GM12878 (cell line): Measurements from ENCODE around the gene CHFR. TPM values are rescaled to one million over a fixed set of nuclear protein-coding genes. Genes with fewer than 3 reads are reported as not detected.

Experiments used
- ATAC-seq: fragments of 200-7000 bp; cut with Tn5 transposase; 3 replicates; pipeline ENCODE4 v1.9.1; 2020; ENCODE audit warnings: mild to moderate bottlenecking, moderate library complexity
- BruUV-seq: library from RNA; stranded (reverse); fragments of 400-500 nt; replicated peaks from 2 replicates; lab custom pipeline; 2021; lab: Mats Ljungman, UMichigan
- CTCF ChIA-PET: fragments of 300-600 bp; sonication (Branson Sonifier 250); formaldehyde crosslinking; extraction: SDS; loops from one replicate; lab custom pipeline; 2021; ENCODE audit warnings: inconsistent platforms; lab: Yijun Ruan, JAX
- POLR2A ChIA-PET: fragments of 350-600 bp; formaldehyde crosslinking; extraction: SDS; loops from one replicate; lab custom pipeline; 2021; ENCODE audit warnings: inconsistent platforms; lab: Charles Lee
- RAD21 ChIA-PET: fragments of 300-600 bp; sonication (Branson Sonifier 250); formaldehyde crosslinking; loops from one replicate; lab custom pipeline; 2023; ENCODE audit warnings: antibody characterized with exemption; ENCODE audit not compliant: unreplicated experiment; lab: Charles Lee
- SMC1A ChIA-PET: fragments of 300-600 bp; sonication (Branson Sonifier 250); formaldehyde crosslinking; loops from one replicate; lab custom pipeline; 2023; ENCODE audit not compliant: unreplicated experiment, uncharacterized antibody; lab: Charles Lee
- DNase-seq: peaks from one replicate; pipeline ENCODE4 v3.0.0-alpha.2; 2011; ENCODE audit warnings: low read depth, low spot score
- FAIRE-seq: peaks from 3 replicates; lab custom pipeline; 2011; peaks lifted over from hg19 to GRCh38; lab: Jason Lieb, UNC
- H2AFZ ChIP-seq: 2 replicates; pipeline ENCODE4 v1.6.0; 2011; ENCODE audit warnings: low read depth, low read length, control low read depth; ENCODE audit not compliant: control insufficient read depth
- H3K27ac ChIP-seq: 2 replicates; pipeline ENCODE4 v1.5.1; 2011; ENCODE audit warnings: control low read depth; ENCODE audit not compliant: control insufficient read depth, insufficient read depth
- H3K27me3 ChIP-seq, 2 experiments: replicated peaks in 1 of 2; 2 replicates each; pipeline versions ENCODE4 v1.6.0 to v1.6.1; 2011; ENCODE audit warnings: low read length in 1 of 2; ENCODE audit not compliant: control insufficient read depth in 2 of 2, insufficient read depth in 2 of 2
- H3K36me3 ChIP-seq, 2 experiments: 2 replicates each; pipeline ENCODE4 v1.5.1; 2011; ENCODE audit warnings: low read length in 1 of 2; ENCODE audit not compliant: control insufficient read depth in 2 of 2, insufficient read depth in 2 of 2
- H3K4me1 ChIP-seq: 2 replicates; pipeline ENCODE4 v1.6.1; 2011; ENCODE audit warnings: mild to moderate bottlenecking, low read length, moderate library complexity, mixed read lengths; ENCODE audit not compliant: control insufficient read depth, insufficient read depth
- H3K4me2 ChIP-seq: 2 replicates; pipeline ENCODE4 v1.6.0; 2011; ENCODE audit warnings: control low read depth; ENCODE audit not compliant: control insufficient read depth, insufficient read depth
- H3K4me3 ChIP-seq: fragments of 200-600 bp; sonication (generic); 2 replicates; pipeline ENCODE4 v1.5.1; 2016
- H3K79me2 ChIP-seq: 2 replicates; pipeline ENCODE4 v1.6.0; 2011; ENCODE audit warnings: low read length; ENCODE audit not compliant: control insufficient read depth, insufficient read depth
- H3K9ac ChIP-seq: 2 replicates; pipeline ENCODE4 v1.8.0; 2011; ENCODE audit warnings: low read length, control low read depth, mixed read lengths; ENCODE audit not compliant: control insufficient read depth, insufficient read depth
- H3K9me3 ChIP-seq: replicated peaks from 3 replicates; pipeline ENCODE4 v1.5.1; 2011; ENCODE audit warnings: mild to moderate bottlenecking, low read length; ENCODE audit not compliant: control insufficient read depth, insufficient read depth
- H4K20me1 ChIP-seq: 2 replicates; pipeline ENCODE4 v1.6.0; 2011; ENCODE audit not compliant: control insufficient read depth, insufficient read depth
- ATF7 ChIP-seq: fragments of 450-650 bp; IDR thresholded peaks from 2 replicates; pipeline ENCODE4 v1.6.1; 2016; ENCODE audit warnings: low read depth, mild to moderate bottlenecking
- STAT3 ChIP-seq: IDR thresholded peaks from 2 replicates; pipeline ENCODE4 v1.6.1; 2011; ENCODE audit warnings: low read depth, low read length, improper control_type of control experiment
- ZBED1 ChIP-seq: IDR thresholded peaks from 2 replicates; pipeline ENCODE4 v1.6.1; 2016; ENCODE audit warnings: borderline replicate concordance
- WGBS: methylation state at CpG from one replicate; pipeline ENCODE4 v1.1.6; 2016; ENCODE audit warnings: low lambda C conversion rate; ENCODE audit not compliant: insufficient replicate concordance, insufficient coverage; ENCODE audit errors: missing lambda C conversion rate; 5-methylcytosine and 5-hydroxymethylcytosine counted together
- in situ Hi-C: fragments of 300-500 bp; cut with MboI; formaldehyde crosslinking; loops from 9 replicates; pipeline ENCODE4 v1.14.3; 2018; ENCODE audit warnings: mixed read lengths
- intact Hi-C: fragments of 100-400 bp; cut with micrococcal nuclease; formaldehyde crosslinking; loops from one replicate; pipeline ENCODE4 v1.14.2; 2022; ENCODE audit not compliant: unreplicated experiment
- polyA plus RNA-seq, 11 experiments: library from polyadenylated mRNA; depleted of rRNA in 4 of 11; unstranded in 6 of 11; stranded (reverse) in 5 of 11; fragments of >200 nt; fragmentation: Nextera tagmentation in 4 of 11; fragmentation: Illumina TruSeq in 1 of 11; extraction: Ambion mirVana in 4 of 11; extraction: Trizol in 1 of 11; gene quantifications; 1 replicate in 1 of 11; 2 replicates in 10 of 11; pipeline versions ENCODE4 v1.2.1 to v1.2.3, GENCODE V29; 2011 to 2016; ENCODE audit warnings: inconsistent platforms in 2 of 11, missing spikeins in 2 of 11, low read depth in 1 of 11
- total RNA-seq, 4 experiments: library from RNA; depleted of rRNA in 3 of 4; stranded (reverse); fragments of >200 nt in 3 of 4; fragmentation: Illumina TruSeq in 1 of 4; extraction: Trizol in 1 of 4; gene quantifications; 2 replicates each; pipeline versions ENCODE4 v1.2.1 to v1.2.3, GENCODE V29; 2013 to 2021

The CHFR gene
- total and polyA plus RNA-seq, 10 of the 15 experiments (the other 5 are each of a cell fraction or from before 2014, with no cell fraction given), result 1.1 to 49.4 (median 34.4) TPM

DNA sequence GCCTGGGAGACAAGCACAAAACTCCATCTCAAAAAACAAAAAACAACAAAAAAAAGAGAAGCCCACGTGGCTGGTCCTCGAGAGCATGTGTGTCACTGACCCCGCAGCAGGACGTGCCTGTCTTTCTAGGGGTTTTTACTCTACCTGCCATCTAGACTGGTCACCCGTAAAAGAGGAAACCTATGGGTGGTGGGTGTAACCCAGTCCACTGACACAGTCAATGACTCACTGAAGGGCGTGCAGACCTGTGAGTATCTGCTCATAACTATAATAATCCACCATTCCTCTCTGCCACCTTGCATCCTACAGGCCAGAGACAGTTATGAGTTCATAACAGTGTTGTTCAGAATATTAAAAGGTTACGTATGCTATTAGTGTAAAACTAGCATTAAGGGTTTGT is 63.4 kb downstream of the CHFR start:
- no TSS peak for BruUV-seq
- no peaks in the 10 kb centered on the region for H4K20me1 ChIP-seq
- ChIA-PET POLR2A (no interaction called here), RAD21 (no interaction called here), SMC1A (no interaction called here), CTCF (no interaction called here)
- no peak for DNase-seq
- peaks cover 23% of the 10 kb centered on the region for H3K4me1 ChIP-seq
- no peak for TF ChIP-seq ZBED1
- no peaks in the 10 kb centered on the region for H3K27me3 ChIP-seq
- peaks cover 47% of the 10 kb centered on the region for H3K79me2 ChIP-seq
- peaks cover 6 to 33% of the 10 kb centered on the region in 2 experiments for H3K36me3 ChIP-seq
- no peak for ATAC-seq
- FAIRE-seq, result no peak
- no peak overlapping the region for H2AFZ ChIP-seq
- intact Hi-C loops, result no loop called here
- no peak overlapping the region for H3K9ac ChIP-seq
- in situ Hi-C loops, result no loop called here
- H3K4me3 ChIP-seq, result no peak overlapping the region
- no peak overlapping the region for H3K4me2 ChIP-seq
- H3K9me3 ChIP-seq, result no peaks in the 10 kb centered on the region; the same call in 2 of the 3 replicates
- no peak overlapping the region for H3K27ac ChIP-seq
- 43% methylated on average over 7 of the region's 7 CpGs for WGBS

GRCh38 chr12:132818562-132818961 is 68.8 kb downstream of the CHFR start:
- FAIRE-seq, result no peak
- no peak for TF ChIP-seq STAT3
- TF ChIP-seq ATF7, result 0 out of 2 replicates have a peak, but pooled peaks have one; percentile 34
- Histone ChIP-seq H3K36me3 (peaks cover 16 to 35% of the 10 kb centered on the region in 2 experiments), H3K27ac (no peak overlapping the region; the same call in 1 of the 2 replicates), H3K9me3 (no peaks in the 10 kb centered on the region; the same call in 2 of the 3 replicates), H2AFZ (no peak overlapping the region), H3K4me2 (no peak overlapping the region), H3K9ac (no peak overlapping the region), H3K27me3 (no peaks in the 10 kb centered on the region), H3K4me3 (no peak overlapping the region), H4K20me1 (no peaks in the 10 kb centered on the region), H3K4me1 (peaks cover 14% of the 10 kb centered on the region), H3K79me2 (peaks cover 8% of the 10 kb centered on the region)
- in situ Hi-C loops, result no loop called here
- BruUV-seq, result no TSS peak
- SMC1A ChIA-PET, result no interaction called here
- DNase-seq, result no peak
- POLR2A ChIA-PET, result interaction anchor here (1.4 kb wide), 1 partner anchor 10 kb away, joined by 3 read pairs; the partner anchor contains the start of gene GOLGA3
- 98% methylated on average over 8 of the region's 8 CpGs for WGBS
- intact Hi-C loops, result no loop called here
- no peak for ATAC-seq
- CTCF ChIA-PET, result no interaction called here
- RAD21 ChIA-PET, result no interaction called here
